HG03135 (cell line): ENCODE measurements around the gene FER.
"Not testable (repeated sequence)": the region's sequence is repeated elsewhere in the genome, so short reads cannot be mapped to it uniquely, and the experiment has no call there.

Experiments
- ATAC-seq: cut with Tn5 transposase; IDR thresholded peaks from one replicate; pipeline ENCODE4 v1.9.1; 2021; ENCODE audit warnings: mild to moderate bottlenecking, moderate library complexity; ENCODE audit not compliant: unreplicated experiment

Gene FER

GRCh38 chr5:108747111-108747773, 455 bp upstream of the FER start:
- no peak for ATAC-seq

- peak; percentile 98 for ATAC-seq
These were observed 867 bp downstream of the FER start for GRCh38 chr5:108748401-108749127.

GRCh38 chr5:108749128-108749861, 1.6 kb downstream of the FER start:
- peak; percentile 31 for ATAC-seq

- no peak for ATAC-seq
These were observed 5.6 kb downstream of the FER start for GRCh38 chr5:108753331-108753730.

GRCh38 chr5:108753877-108754276, 6.2 kb downstream of the FER start:
- ATAC-seq: no peak

GRCh38 chr5:108760512-108760911, 12.8 kb downstream of the FER start:
- no peak for ATAC-seq

- ATAC-seq: no peak
These were observed 15.0 kb downstream of the FER start for GRCh38 chr5:108762660-108763059.

DNA sequence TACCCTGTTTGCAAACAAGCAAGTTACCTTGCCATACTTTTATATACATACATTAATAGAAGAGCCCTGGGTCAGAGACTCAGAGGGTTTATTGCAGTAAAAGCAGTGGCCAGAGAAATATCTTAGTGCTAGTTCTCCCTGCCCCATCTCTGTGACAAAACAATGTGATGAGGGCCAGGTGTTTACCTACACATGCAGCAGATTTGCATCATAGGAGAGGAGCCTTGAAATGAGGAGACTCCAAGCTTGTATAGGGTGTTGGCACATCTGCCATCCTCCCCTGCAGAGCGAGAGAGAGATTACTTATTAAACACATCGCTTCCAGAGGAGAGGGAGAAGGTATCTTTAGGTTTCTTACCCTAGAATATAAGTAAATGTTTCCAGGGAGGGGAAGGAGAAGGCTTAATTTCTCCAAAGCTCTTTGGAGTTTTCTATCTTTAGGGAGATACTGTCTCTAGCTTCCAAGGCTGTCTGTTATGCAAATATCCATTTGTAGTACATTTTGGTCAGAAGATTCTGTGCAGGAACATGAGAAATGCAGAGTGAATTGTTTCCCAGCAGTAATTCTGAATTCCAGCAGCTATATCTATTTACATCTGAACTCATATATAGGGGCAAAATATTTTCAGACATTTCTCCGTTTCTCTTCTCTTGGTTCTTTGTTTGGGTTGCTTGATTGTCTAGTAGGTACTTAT, 15.7 kb downstream of the FER start:
- no peak for ATAC-seq

DNA sequence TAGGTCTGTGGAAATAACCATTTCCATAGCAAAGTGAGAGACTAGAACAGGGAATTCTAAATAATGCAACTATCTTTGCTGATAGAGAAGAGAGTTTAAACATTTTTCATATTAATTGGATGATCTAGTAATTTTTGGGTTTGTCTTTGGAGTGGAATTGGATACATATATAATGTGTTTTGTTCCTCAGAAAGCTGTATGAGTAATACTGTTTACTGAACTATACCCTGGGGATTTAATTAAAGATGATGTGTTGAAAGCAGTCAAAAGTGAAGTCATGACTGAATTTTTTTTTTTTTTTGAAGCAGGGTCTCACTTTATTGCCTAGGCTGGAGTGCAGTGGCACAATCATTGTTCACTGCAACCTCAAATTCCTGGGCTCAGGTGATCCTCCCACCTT, 17.9 kb downstream of the FER start:
- no peak for ATAC-seq

DNA sequence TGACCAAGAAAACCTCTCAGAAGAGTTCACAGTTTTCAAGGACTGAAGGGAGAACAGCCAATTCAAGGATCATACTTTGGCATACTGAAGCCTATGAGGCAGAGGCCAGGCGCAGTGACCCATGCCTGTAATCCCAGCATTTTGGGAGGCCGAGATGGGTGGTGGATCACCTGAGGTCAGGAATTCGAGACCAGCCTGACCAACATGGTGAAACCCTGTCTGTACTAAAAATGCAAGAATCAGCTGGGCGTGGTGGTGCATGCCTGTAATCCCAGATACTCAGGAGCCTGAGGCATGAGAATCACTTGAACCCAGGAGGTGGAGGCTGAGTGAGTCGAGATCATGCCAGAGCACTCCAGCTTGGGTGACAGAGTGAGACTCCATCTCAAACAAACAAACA, 19.2 kb downstream of the FER start:
- ATAC-seq: not testable (repeated sequence)

DNA sequence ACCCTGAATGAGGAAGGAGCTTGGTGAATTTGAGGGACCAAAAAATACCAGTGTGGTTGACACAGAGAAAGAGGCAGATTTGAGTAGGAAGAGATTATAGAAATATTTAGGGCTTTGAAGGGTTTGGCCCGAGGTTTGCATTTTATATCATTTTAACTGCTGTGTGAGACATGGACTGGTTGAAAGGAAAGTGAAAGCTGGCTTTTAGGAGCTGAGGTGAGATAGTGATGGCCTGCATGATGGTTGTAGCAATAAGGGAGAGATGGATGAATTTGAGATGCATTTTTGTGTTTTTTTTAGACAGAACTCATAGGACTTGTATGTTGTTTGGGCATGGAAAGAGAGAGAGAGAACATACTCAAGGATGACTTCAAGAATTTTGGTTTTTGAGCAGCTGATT, 21.7 kb downstream of the FER start:
- peak; percentile 80 for ATAC-seq

DNA sequence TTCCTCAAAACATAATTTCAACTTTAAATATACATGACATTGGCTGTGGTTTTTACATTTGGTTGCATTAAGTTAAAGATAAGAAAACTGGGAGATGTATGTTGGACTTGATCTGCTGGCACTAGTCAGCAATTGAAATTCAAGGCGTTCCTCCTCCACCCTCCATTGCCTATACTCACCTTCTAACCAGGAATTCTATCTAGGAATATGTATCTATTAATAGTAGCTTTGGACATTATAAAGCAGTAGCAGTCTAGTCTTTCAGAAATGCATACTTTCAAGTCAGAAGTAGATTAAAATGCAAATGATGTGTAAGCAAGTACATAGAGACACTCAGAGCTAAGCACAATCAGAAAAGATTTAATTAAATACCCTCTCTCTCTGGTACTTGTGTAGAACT, 24.9 kb downstream of the FER start:
- ATAC-seq: no peak

- ATAC-seq: no peak
These were observed 25.6 kb downstream of the FER start for GRCh38 chr5:108773330-108773729.

DNA sequence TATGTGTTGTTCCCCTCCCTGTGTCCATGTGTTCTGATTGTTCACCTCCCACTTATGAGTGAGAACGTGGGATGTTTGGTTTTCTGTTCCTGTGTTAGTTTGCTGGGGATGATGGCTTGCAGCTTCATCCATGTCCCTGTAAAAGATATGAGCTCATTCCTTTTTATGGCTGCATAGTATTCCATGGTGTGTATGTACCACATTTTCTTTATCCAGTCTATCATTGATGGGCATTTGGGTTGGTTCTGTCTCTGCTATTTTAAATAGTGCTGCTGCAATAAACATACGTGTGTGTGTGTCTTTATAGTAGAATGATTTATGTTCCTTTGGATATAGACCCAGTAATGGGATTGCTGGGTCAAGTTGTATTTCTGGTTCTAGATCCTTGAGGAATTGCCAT, 26.4 kb downstream of the FER start:
- not testable (repeated sequence) for ATAC-seq

DNA sequence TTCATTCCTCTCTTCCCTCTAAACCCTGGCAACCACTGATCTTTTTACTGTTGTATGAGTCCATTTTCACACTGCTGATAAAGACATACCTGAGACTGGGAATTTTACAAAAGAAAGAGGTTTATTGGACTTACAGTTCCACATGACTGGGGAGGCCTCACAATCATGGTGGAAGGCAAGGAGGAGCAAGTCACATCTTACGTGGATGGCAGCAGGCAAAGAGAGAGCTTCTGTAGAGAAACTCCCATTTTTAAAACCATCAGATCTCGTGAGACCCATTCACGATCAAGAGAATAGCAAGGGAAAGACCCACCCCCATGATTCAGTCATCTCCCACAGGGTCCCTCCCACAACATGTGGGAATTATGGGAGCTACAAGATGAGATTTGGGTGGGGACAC, 29.9 kb downstream of the FER start:
- ATAC-seq: not testable (repeated sequence)

DNA sequence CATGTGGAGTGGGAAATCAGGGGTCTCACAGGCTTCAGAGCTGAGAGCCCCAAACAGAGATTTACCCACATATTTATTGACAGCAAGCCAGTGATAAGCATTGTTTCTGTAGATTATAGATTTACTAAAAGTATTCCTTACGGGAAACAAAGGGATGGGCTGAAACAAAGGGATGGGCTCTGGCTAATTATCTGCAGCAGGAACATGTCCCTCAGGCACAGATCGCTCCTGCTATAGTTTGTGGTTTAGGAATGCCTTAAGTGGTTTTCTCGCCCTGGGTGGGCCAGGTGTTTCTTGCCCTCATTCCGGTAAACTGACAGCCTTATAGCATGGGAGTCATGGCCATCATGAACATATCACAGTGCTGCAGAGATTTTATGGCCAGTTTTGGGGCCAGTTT, 36.9 kb downstream of the FER start:
- ATAC-seq: not testable (repeated sequence)

- no peak for ATAC-seq
These were observed 39.2 kb downstream of the FER start for GRCh38 chr5:108786806-108787483.

DNA sequence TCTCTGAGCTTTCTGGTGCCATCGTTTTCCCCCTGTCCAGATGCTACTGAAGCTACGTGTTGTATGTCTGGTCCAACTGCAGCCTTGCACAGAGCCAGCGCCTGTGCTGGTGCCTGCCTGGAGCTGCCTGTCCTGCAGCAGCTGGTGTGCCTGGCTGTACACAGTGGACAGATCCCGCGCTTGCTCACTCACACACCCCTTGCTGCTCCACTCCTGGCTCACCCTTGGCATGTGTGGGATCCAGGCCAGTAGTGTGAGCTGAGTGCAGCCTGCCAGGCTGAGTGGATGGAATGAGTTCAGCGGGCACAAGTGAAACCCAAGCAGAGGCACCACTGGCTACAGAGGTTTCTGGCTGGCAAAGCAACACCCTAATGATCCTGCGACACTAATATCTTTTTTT, 40.4 kb downstream of the FER start:
- no peak for ATAC-seq

- ATAC-seq: no peak
These were observed 45.5 kb downstream of the FER start for GRCh38 chr5:108793207-108793606.

GRCh38 chr5:108794349-108794748, 46.7 kb downstream of the FER start:
- not testable (repeated sequence) for ATAC-seq

GRCh38 chr5:108797396-108797795, 49.7 kb downstream of the FER start:
- ATAC-seq: no peak
